LNCaP clone FGC (cell line): Measurements from ENCODE around the gene MYMX.

Experiments used
- DNase-seq: peaks from one replicate; pipeline ENCODE4 v3.0.0-alpha.2; 2011; ENCODE audit warnings: low read depth
- H3K4me3 ChIP-seq: 2 replicates; pipeline ENCODE4 v1.5.1; 2011; ENCODE audit warnings: mild to moderate bottlenecking, low read depth, low read length, control low read depth
- TF ChIP-seq, protein P1 (sequence below): IDR thresholded peaks from 2 replicates; pipeline ENCODE4 v1.5.1; 2012; ENCODE audit warnings: mild to moderate bottlenecking; ENCODE audit not compliant: control insufficient read depth, insufficient read depth; ENCODE audit errors: extremely low read depth

MYMX gene

DNA sequence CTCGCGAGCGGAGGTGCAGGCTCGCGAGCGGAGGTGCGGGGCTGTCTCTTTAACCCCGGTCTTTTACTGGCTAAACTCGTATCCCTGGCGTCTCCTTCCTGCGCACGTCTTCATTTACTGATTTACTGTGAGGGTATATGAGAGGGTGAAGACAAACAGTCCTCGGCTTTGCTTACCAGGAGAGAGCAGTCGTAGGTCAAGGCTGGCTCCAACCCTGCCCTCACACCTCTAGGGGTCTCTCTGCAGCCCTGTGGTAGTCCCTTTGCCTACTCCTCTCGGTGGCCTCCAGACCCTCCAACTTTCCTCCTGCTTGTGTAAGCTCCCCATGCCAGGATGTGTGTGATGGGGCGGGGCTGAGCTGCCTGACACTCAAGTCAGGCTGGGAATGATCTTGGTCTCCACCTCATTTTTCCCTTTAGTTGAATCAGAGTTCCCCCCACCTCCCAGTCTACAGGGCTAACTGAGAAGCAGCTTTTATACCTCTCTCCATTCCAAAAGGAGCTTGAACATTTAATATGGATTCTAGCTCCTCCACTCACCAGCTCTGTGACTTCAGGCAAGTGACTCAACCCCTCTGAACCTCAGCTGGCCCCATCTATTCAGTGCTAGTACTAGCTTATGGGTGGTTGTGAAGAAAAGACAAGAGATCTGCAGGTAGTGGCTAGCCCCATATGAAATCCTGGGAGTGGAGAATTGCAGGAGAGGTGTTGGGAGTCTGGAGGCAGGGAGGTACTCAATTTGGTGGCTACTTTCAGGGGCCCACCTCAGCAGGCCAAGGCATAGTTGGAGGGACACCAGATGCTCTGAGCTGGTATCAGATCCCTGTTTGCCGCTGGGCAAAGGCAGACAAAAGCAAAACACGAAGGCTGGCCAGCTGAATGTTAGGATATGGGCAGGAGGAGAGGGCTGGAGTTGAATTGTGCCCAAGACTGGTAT, 7.6 kb downstream of the MYMX start:
- TF ChIP-seq, protein P1, sequence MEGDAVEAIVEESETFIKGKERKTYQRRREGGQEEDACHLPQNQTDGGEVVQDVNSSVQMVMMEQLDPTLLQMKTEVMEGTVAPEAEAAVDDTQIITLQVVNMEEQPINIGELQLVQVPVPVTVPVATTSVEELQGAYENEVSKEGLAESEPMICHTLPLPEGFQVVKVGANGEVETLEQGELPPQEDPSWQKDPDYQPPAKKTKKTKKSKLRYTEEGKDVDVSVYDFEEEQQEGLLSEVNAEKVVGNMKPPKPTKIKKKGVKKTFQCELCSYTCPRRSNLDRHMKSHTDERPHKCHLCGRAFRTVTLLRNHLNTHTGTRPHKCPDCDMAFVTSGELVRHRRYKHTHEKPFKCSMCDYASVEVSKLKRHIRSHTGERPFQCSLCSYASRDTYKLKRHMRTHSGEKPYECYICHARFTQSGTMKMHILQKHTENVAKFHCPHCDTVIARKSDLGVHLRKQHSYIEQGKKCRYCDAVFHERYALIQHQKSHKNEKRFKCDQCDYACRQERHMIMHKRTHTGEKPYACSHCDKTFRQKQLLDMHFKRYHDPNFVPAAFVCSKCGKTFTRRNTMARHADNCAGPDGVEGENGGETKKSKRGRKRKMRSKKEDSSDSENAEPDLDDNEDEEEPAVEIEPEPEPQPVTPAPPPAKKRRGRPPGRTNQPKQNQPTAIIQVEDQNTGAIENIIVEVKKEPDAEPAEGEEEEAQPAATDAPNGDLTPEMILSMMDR: no peak
- DNase-seq: no peak

DNA sequence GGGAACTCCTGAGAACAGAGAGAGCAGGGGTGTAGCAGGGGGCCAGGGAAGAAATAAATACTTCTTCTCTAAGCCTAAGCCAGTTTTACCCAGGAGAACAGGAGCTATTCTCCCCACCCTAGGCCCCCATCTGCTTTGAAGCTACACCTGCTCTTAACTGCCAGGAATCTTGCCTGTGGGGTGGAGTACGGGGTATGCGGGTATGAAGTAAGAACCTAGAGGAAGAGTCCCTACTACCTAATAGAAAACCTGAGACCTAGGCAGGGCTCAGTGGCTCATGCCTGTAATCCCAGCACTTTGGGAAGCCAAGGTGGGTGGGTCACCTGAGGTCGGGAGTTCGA, 8.2 kb downstream of the MYMX start:
- no peak overlapping the region for H3K4me3 ChIP-seq
- TF ChIP-seq, protein P1: no peak
- no peak for DNase-seq

More for the DNA sequence above, 7.6 kb downstream of the MYMX start:
- peak overlapping the region; percentile 65 for H3K4me3 ChIP-seq

DNA sequence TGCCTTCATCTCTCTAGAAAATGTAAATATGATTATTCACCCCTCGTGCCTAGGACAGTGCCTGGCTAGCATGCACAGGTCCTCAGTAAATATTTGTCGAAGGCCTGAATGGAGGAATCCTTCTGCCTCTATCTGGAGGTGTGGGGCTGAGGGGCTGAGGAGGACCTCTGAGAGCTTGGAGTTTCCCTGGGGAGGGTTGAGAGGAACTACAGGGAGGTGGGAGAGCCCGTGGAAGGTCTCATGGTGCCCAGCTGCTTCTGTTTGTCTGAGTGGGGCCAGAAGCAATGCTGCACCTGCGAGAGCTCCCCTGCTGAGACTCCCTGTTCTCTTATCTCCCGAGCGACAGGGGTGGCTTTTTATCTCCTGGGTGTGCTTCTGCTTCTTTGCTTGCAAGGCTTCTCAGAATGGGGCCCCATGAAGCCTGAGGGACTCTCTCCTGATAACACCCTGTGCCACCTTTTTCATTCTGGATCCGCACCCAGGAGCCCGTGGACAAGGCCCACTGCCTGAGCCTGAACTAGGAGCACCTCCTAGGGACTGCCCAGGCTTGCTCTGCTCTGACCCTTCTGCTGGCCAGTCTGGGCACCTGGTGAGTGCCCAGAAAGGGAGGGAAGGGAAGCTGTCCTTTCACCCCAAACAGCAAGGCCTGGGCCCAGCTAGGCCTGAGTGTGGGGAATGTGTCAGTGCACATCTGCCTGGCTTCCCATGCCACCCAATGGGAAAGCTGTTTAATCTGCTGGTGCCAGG, 9.0 kb downstream of the MYMX start:
- no peak overlapping the region for H3K4me3 ChIP-seq
- TF ChIP-seq, protein P1: no peak
- DNase-seq: no peak

DNA sequence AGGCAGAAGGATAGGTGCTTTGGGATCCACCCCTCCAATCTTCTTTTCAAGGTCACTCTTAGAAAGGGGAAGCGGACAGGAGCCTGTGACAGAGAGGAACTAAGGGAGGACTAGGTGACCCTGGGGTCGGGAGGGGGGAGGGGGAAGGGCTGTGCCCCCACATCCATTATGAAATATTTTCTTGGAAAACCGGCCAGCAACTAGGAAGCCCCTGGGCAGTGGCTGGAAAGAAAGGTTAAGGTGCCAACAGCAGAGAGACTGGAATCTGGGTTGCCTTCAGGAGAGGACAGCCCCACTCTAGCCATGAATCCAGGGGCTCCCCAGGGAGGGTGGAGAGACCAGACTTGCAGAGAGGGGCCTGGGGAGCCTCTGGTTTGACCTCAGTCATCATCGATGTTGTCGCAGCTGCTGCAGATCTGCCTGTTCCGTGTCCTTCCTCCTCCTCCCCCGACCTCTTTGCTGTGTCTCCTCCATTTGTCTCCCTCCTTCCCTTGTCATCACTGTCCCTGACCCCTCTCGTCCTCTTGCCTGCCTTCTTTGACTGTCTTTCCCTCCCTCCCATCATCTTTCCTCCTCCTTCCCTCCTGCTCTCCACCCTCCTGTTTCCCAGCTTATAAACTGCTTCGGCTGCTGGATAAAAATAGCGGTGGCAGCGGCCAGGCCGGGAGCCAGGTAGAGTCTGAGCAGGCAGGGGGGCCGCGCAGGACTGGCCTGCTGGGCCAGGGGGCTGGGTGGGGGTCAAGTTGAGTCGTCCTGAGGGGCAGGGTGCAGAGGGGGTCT, 9.8 kb downstream of the MYMX start:
- H3K4me3 ChIP-seq: no peak overlapping the region

DNA sequence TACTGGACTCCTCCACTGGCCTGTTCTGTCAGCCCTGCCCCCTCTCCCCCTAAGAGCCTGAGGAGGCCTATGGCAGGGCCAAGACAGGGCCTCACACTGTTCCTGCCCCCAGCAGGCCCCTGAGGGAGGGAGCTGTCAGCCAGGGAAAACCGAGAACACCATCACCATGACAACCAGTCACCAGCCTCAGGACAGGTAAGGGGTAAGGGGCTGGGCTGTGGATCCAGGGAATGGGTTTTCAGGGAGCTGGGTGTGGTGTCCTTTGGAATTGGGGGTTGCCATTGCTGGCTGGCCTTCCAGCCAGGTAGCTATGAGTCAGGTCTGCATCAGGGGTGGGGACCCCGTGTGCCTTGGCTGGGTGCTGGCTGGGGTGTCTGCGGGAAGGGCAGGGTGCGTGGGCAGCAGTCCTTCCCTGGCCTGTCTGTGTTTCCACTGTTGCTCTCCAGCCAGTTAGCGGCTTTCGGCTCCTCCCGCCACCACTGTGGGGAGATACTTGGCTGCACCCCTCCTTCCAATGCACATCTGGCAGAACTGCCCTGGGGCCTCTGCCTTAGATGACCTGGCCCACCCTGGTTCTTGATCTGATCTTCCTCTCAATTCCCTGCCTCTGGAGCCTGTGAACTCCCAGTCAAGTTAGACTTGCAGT, 10.5 kb downstream of the MYMX start:
- H3K4me3 ChIP-seq: no peak overlapping the region
- TF ChIP-seq, protein P1: no peak
- DNase-seq: no peak

More for the DNA sequence above, 9.8 kb downstream of the MYMX start:
- DNase-seq: no peak
- TF ChIP-seq, protein P1: no peak

DNA sequence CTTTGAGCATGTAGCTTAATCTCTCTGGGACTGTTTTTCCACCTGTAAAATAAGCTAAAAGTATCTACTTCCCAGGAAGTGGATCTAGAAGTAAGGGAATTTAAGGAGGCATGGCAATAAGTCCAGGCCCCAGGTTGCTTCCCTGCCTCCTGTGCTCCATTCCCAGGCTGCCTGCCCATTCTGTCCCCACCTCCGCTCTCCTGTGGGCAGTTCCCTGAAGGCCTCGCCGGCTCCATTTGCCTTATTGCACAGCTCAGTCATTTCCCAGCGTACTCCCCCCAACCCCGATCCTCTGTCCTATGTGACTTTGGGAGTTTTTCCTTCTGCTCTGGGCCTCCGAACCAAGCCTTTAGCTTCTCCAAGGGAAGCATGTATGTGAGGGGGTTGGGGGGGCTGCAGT, 11.3 kb downstream of the MYMX start:
- no peak for DNase-seq
- TF ChIP-seq, protein P1: no peak
- H3K4me3 ChIP-seq: no peak overlapping the region
